Mesendoderm (in vitro differentiated cells): ENCODE results near the gene AOPEP.

Experiments
- DNase-seq: peaks from one replicate; pipeline ENCODE4 v3.0.0; 2013
- H2AK5ac ChIP-seq: 2 replicates; pipeline ENCODE4 v1.6.1; 2013; ENCODE audit warnings: low read length, inconsistent platforms
- H2BK120ac ChIP-seq: 2 replicates; pipeline ENCODE4 v1.6.1; 2013; ENCODE audit warnings: low read depth, mild to moderate bottlenecking, low read length, moderate library complexity, mixed read lengths
- H2BK15ac ChIP-seq: replicated peaks from 2 replicates; pipeline ENCODE4 v1.6.1; 2013; ENCODE audit warnings: low read depth, mild to moderate bottlenecking, moderate library complexity
- H2BK5ac ChIP-seq: 2 replicates; pipeline ENCODE4 v1.6.1; 2013; ENCODE audit warnings: low read length, inconsistent platforms
- H3K18ac ChIP-seq: 2 replicates; pipeline ENCODE4 v1.6.1; 2013; ENCODE audit warnings: mild to moderate bottlenecking, low read length, mixed read lengths
- H3K23ac ChIP-seq: one replicate; pipeline ENCODE4 v1.6.1; 2013; ENCODE audit warnings: low read length
- H3K27ac ChIP-seq: 2 replicates; pipeline ENCODE4 v1.5.1; 2013; ENCODE audit warnings: low read depth, mild to moderate bottlenecking, inconsistent platforms, low read length, moderate library complexity
- H3K27me3 ChIP-seq: 2 replicates; pipeline ENCODE4 v1.6.1; 2013; ENCODE audit warnings: low read length, control low read depth, mild to moderate bottlenecking, inconsistent platforms; ENCODE audit not compliant: insufficient read depth, poor library complexity
- H3K36me3 ChIP-seq: 2 replicates; pipeline ENCODE4 v1.6.1; 2013; ENCODE audit warnings: low read length, inconsistent platforms; ENCODE audit not compliant: control insufficient read depth, insufficient read depth
- H3K4ac ChIP-seq: one replicate; pipeline ENCODE4 v1.6.1; 2013; ENCODE audit warnings: low read depth, mild to moderate bottlenecking, low read length, moderate library complexity
- H3K4me1 ChIP-seq: 2 replicates; pipeline ENCODE4 v1.6.1; 2013; ENCODE audit warnings: low read depth, low read length, inconsistent platforms; ENCODE audit not compliant: control insufficient read depth
- H3K4me2 ChIP-seq: 2 replicates; pipeline ENCODE4 v1.6.1; 2013; ENCODE audit warnings: low read length
- H3K4me3 ChIP-seq: 2 replicates; pipeline ENCODE4 v1.5.1; 2013; ENCODE audit warnings: mild to moderate bottlenecking, low read length
- H3K56ac ChIP-seq: one replicate; pipeline ENCODE4 v1.6.1; 2013; ENCODE audit warnings: low read length
- H3K79me1 ChIP-seq: 2 replicates; pipeline ENCODE4 v1.6.1; 2013; ENCODE audit warnings: low read length, inconsistent platforms
- H3K79me2 ChIP-seq: 2 replicates; pipeline ENCODE4 v1.6.1; 2013; ENCODE audit warnings: mild to moderate bottlenecking, low read length; ENCODE audit not compliant: control insufficient read depth, insufficient read depth
- H3K9ac ChIP-seq: 2 replicates; pipeline ENCODE4 v1.6.1; 2013; ENCODE audit warnings: low read length, inconsistent platforms
- H4K5ac ChIP-seq: one replicate; pipeline ENCODE4 v1.6.1; 2013; ENCODE audit warnings: low read length
- H4K8ac ChIP-seq: one replicate; pipeline ENCODE4 v1.6.1; 2013; ENCODE audit warnings: low read depth, mild to moderate bottlenecking, control low read depth, low read length, moderate library complexity
- WGBS: extraction: QIAGEN DNeasy Blood & Tissue Kit; methylation state at CpG from one replicate; pipeline ENCODE4 v1.1.7; 2013; ENCODE audit warnings: low lambda C conversion rate, missing lambda C conversion rate; ENCODE audit not compliant: insufficient coverage; ENCODE audit errors: extremely low coverage; 5-methylcytosine and 5-hydroxymethylcytosine counted together

The AOPEP gene

GRCh38 chr9:94977416-94977815 is 250.9 kb downstream of the AOPEP start:
- no peak overlapping the region for H2BK5ac ChIP-seq
- H3K56ac ChIP-seq: no peak overlapping the region
- H3K4me3 ChIP-seq: no peak overlapping the region
- H3K9ac ChIP-seq: no peak overlapping the region
- H2BK15ac ChIP-seq: no peak overlapping the region
- no peak overlapping the region for H3K18ac ChIP-seq
- H2AK5ac ChIP-seq: no peak overlapping the region
- no CpG with 5 or more reads among the region's 5 CpGs for WGBS
- no peak overlapping the region for H3K4ac ChIP-seq
- no peak overlapping the region for H4K5ac ChIP-seq
- H3K36me3 ChIP-seq: no peaks in the 10 kb centered on the region
- no peak for DNase-seq
- no peaks in the 10 kb centered on the region for H3K79me1 ChIP-seq
- H3K79me2 ChIP-seq: no peaks in the 10 kb centered on the region
- no peak overlapping the region for H4K8ac ChIP-seq
- peaks cover 8% of the 10 kb centered on the region for H3K4me1 ChIP-seq
- no peak overlapping the region for H3K4me2 ChIP-seq
- no peak overlapping the region for H3K27ac ChIP-seq
- no peak overlapping the region for H2BK120ac ChIP-seq
- no peak overlapping the region for H3K23ac ChIP-seq
- no peaks in the 10 kb centered on the region for H3K27me3 ChIP-seq

DNA sequence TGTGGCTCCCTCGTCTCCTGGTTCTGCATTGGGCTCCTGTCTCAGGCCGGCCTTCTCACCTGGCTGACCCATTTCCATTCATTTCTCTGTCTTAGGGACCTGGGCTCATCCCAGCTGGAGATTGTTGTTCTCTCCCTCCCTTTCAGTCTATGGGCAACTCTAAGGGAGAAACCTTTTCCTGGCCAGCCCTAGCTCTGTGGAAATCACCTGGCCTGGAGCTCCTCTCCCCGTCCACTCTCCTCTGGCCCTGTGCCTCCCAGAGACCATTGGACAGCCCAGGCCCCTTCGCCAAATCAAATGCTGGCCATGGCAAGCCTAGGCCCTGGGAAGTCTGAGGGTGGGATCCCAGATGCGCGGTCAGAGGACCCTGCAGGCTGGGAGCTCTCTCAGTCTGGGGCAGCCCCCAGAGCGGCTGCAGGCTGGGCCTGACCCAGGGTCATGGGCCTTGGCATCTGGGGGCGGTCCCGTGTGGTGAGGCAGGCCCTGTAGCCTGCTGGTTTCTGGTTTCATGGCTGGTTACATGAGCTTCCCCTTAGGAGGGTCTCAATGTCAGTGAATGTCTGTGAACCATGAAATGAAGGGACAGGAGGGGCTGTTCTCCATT is 253.5 kb downstream of the AOPEP start:
- H3K27ac ChIP-seq: no peak overlapping the region
- H2BK15ac ChIP-seq: no peak overlapping the region
- H3K18ac ChIP-seq: no peak overlapping the region
- no peak overlapping the region for H4K8ac ChIP-seq
- no CpG with 5 or more reads among the region's 9 CpGs for WGBS
- H3K56ac ChIP-seq: no peak overlapping the region
- no peak overlapping the region for H2AK5ac ChIP-seq
- H2BK5ac ChIP-seq: no peak overlapping the region
- H3K23ac ChIP-seq: no peak overlapping the region
- no peaks in the 10 kb centered on the region for H3K27me3 ChIP-seq
- no peak overlapping the region for H2BK120ac ChIP-seq
- no peak overlapping the region for H3K4me2 ChIP-seq
- no peak overlapping the region for H3K9ac ChIP-seq
- no peak overlapping the region for H3K4me3 ChIP-seq
- H3K79me2 ChIP-seq: no peaks in the 10 kb centered on the region
- peaks cover 6% of the 10 kb centered on the region for H3K4me1 ChIP-seq
- no peak overlapping the region for H3K4ac ChIP-seq
- H4K5ac ChIP-seq: no peak overlapping the region
- no peak for DNase-seq
- H3K79me1 ChIP-seq: no peaks in the 10 kb centered on the region
- H3K36me3 ChIP-seq: no peaks in the 10 kb centered on the region

DNA sequence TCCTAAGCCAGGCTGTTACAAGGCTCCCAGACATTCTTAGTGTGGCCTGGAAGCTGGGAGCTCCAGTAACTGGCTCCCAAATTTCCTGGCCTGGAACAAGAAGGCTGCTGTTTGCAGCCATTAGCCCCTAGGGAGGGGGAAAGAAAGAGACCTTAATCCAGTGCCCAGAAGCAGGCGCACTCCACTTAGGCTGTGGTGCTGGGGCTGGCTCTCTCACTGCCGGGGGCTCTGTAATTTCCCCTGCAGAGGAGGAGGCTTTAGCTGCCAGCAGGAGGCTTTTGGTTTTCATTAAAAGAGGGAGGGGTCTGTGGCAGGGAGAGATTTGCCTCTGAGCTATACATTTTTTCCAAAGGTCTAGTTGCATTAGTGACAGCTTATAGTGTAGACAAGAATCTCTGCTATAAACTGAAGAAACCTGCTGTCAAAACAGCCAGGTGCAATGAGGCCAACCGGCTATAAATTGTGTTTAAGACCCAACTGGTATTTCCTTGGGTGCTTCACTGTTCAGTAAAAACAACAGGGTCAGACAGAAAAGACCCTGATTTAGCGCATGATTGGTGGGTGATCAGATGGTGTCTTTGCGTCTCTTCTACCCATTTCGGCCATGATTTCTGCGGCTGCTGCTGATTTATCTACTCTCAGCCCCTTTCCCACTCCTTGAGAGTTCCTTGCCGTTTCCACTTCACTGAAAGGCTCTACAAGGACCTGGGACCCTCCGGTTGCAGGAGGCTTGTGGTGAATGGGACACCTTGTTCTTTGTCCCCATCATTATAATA is 254.6 kb downstream of the AOPEP start:
- DNase-seq: peak; percentile 72
- Histone ChIP-seq H3K23ac (no peak overlapping the region), H2BK15ac (no peak overlapping the region)

GRCh38 chr9:94981723-94982090 is 255.2 kb downstream of the AOPEP start:
- H3K56ac ChIP-seq: no peak overlapping the region
- H3K4me2 ChIP-seq: no peak overlapping the region
- no peak overlapping the region for H3K18ac ChIP-seq
- WGBS: no CpG with 5 or more reads among the region's 3 CpGs
- H2BK15ac ChIP-seq: no peak overlapping the region
- no peaks in the 10 kb centered on the region for H3K79me2 ChIP-seq
- no peak overlapping the region for H3K4ac ChIP-seq
- H3K27me3 ChIP-seq: no peaks in the 10 kb centered on the region
- H2BK5ac ChIP-seq: no peak overlapping the region
- no peak overlapping the region for H3K9ac ChIP-seq
- no peak overlapping the region for H3K4me3 ChIP-seq
- no peaks in the 10 kb centered on the region for H3K79me1 ChIP-seq
- no peak overlapping the region for H4K8ac ChIP-seq
- H3K36me3 ChIP-seq: no peaks in the 10 kb centered on the region
- no peak overlapping the region for H4K5ac ChIP-seq
- no peak overlapping the region for H2AK5ac ChIP-seq
- no peak overlapping the region for H3K23ac ChIP-seq
- peaks cover 6% of the 10 kb centered on the region for H3K4me1 ChIP-seq
- DNase-seq: no peak
- no peak overlapping the region for H3K27ac ChIP-seq
- no peak overlapping the region for H2BK120ac ChIP-seq

More for the DNA sequence above, 254.6 kb downstream of the AOPEP start:
- peak overlapping the region; percentile 73 for H4K5ac ChIP-seq
- no peak overlapping the region for H2AK5ac ChIP-seq
- no peaks in the 10 kb centered on the region for H3K79me1 ChIP-seq
- peaks cover 6% of the 10 kb centered on the region for H3K4me1 ChIP-seq
- no peaks in the 10 kb centered on the region for H3K36me3 ChIP-seq
- no peak overlapping the region for H3K4me3 ChIP-seq
- H3K79me2 ChIP-seq: no peaks in the 10 kb centered on the region
- whole genome bisulfite sequencing: no CpG with 5 or more reads among the region's 9 CpGs
- H3K9ac ChIP-seq: peak overlapping the region; percentile 15
- H2BK5ac ChIP-seq: no peak overlapping the region
- H4K8ac ChIP-seq: no peak overlapping the region
- no peak overlapping the region for H3K56ac ChIP-seq
- H2BK120ac ChIP-seq: no peak overlapping the region
- no peak overlapping the region for H3K4me2 ChIP-seq
- H3K18ac ChIP-seq: no peak overlapping the region
- no peak overlapping the region for H3K27ac ChIP-seq
- no peak overlapping the region for H3K4ac ChIP-seq
- no peaks in the 10 kb centered on the region for H3K27me3 ChIP-seq

- DNase-seq: no peak
- no peak overlapping the region for H2BK15ac ChIP-seq
Observed at GRCh38 chr9:94982211-94982610, 255.7 kb downstream of the AOPEP start.

More at GRCh38 chr9:94982211-94982610, 255.7 kb downstream of the AOPEP start:
- Histone ChIP-seq H4K8ac (no peak overlapping the region), H3K79me2 (no peaks in the 10 kb centered on the region), H3K4me2 (no peak overlapping the region), H2BK5ac (no peak overlapping the region), H3K4me3 (no peak overlapping the region), H3K56ac (no peak overlapping the region), H3K18ac (no peak overlapping the region), H3K36me3 (no peaks in the 10 kb centered on the region), H2AK5ac (no peak overlapping the region), H3K4ac (no peak overlapping the region), H3K9ac (no peak overlapping the region), H2BK120ac (no peak overlapping the region), H3K27me3 (no peaks in the 10 kb centered on the region), H3K4me1 (peaks cover 6% of the 10 kb centered on the region), H3K27ac (no peak overlapping the region), H4K5ac (no peak overlapping the region), H3K23ac (no peak overlapping the region), H3K79me1 (no peaks in the 10 kb centered on the region)
- WGBS: no CpG with 5 or more reads among the region's 6 CpGs
